Heart left ventricle (tissue), 16 donors: ENCODE data around the gene CHST11. TPM values are rescaled to one million over a fixed set of nuclear protein-coding genes. Genes with fewer than 3 reads are reported as not detected.

Experiments
- ATAC-seq, 4 donors: fragments of 200-7000 bp; cut with Tn5 transposase; one replicate each; pipeline ENCODE4 v1.9.1; 2020 to 2022; ENCODE audit warnings: moderate library complexity in 4 of 4, mild to moderate bottlenecking in 3 of 4, moderate number of reproducible peaks in 1 of 4
- DNase-seq, 5 donors: peaks; one replicate each; pipeline ENCODE4 v3.0.0-alpha.2; 2020
- H3K27ac ChIP-seq, 12 donors: fragments of 200-600 bp; sonication (generic) in 4 of 12; one replicate each; pipeline versions ENCODE4 v1.5.0 to v1.8.0; 2016 to 2022; ENCODE audit warnings: mild to moderate bottlenecking in 2 of 12
- H3K27me3 ChIP-seq, 9 donors: fragments of 200-600 bp; sonication (generic) in 2 of 9; one replicate each; pipeline versions ENCODE4 v1.5.1 to v1.8.0; 2016 to 2022; ENCODE audit warnings: mild to moderate bottlenecking in 3 of 9
- H3K36me3 ChIP-seq, 9 donors: fragments of 200-600 bp; sonication (generic) in 2 of 9; one replicate each; pipeline versions ENCODE4 v1.5.0 to v1.8.0; 2018 to 2022; ENCODE audit warnings: mild to moderate bottlenecking in 2 of 9
- H3K4me1 ChIP-seq, 12 donors: fragments of 200-600 bp; sonication (generic) in 4 of 12; one replicate each; pipeline versions ENCODE4 v1.5.0 to v1.8.0; 2016 to 2022; ENCODE audit warnings: mild to moderate bottlenecking in 3 of 12
- H3K4me3 ChIP-seq, 12 donors: fragments of 200-600 bp; sonication (generic) in 4 of 12; one replicate each; pipeline versions ENCODE4 v1.5.0 to v1.8.0; 2017 to 2022; ENCODE audit warnings: mild to moderate bottlenecking in 9 of 12, moderate library complexity in 4 of 12
- H3K9me3 ChIP-seq, 12 donors: fragments of 200-600 bp; sonication (generic) in 4 of 12; one replicate each; pipeline versions ENCODE4 v1.5.0 to v1.8.0; 2016 to 2022; ENCODE audit warnings: mild to moderate bottlenecking in 1 of 12
- CTCF ChIP-seq, 12 donors: fragments of 200-600 bp; sonication (generic) in 4 of 12; IDR thresholded peaks; one replicate each; pipeline versions ENCODE4 v1.5.0 to v1.8.0; 2018 to 2022; ENCODE audit warnings: antibody characterized with exemption in 12 of 12, mild to moderate bottlenecking in 5 of 12
- POLR2A ChIP-seq, 2 donors: fragments of 450-650 bp; IDR thresholded peaks; one replicate each; pipeline ENCODE4 v1.6.1; 2017; ENCODE audit warnings: antibody characterized with exemption in 2 of 2, mild to moderate bottlenecking in 2 of 2, moderate library complexity in 2 of 2
- WGBS, 4 donors: extraction: QIAGEN DNeasy Blood & Tissue Kit in 2 of 4; methylation state at CpG; one replicate each; pipeline versions ENCODE4 v1.1.5 to v1.1.7; 2013 to 2018; 5-methylcytosine and 5-hydroxymethylcytosine counted together
- intact Hi-C, 10 donors: fragments of 100-400 bp; cut with DNase I; formaldehyde crosslinking; loops; one replicate each; pipeline versions ENCODE4 v1.11.1 to v1.14.2; 2022
- polyA plus RNA-seq, 2 donors: library from polyadenylated mRNA; stranded (reverse); fragments of 200-250 nt; gene quantifications; one replicate each; pipeline ENCODE4 v1.2.3, GENCODE V29; 2013
- total RNA-seq, 9 donors: library from RNA; depleted of rRNA in 2 of 9; stranded (reverse); fragments of >200 nt in 2 of 9; fragmentation: NEBNext Ultra II Directional in 3 of 9; extraction: Animal tissue kit (Norgen Biotek cat#: 25700) in 3 of 9; gene quantifications; one replicate each; pipeline versions ENCODE4 v1.1.0 to v1.2.4, GENCODE V29; 2016 to 2023
- donor health status: ischemic (EF 13 %, LVEDD 7.1; RV severe dilation, severe dysfunction).
- donor health status: healthy with polysubstance abuse.
- donor health status: DM: no; HTN: yes; CAD: no.
- donor health status: DM: no; HTN: no; CAD: no.
- donor health status: ischemic (EF 25% LVEDD 6.9; RV normal size, moderate dysfunction).
- donor health status: ischemic (EF 25% LVEDD 5.7; RV mildly dilated, moderate dysfunction).
- donor health status: healthy.
- donor health status: DM: yes; HTN: yes; CAD: no.
- donor health status: ischemic (EF 35%, LVEDD 5.7; RV mildly dilated, moderate dysfunction).
- donor health status: nonischemic (EF 11% LVEDD 7.7; RV severe dilation, severe dysfunction).
- donor health status: DM: yes; HTN: yes; CAD: no.
- donor health status: PGD.
- donor health status: ischemic (EF 29% LVEDD 5.4; RV normal size, mild dysfunction).
- donor health status: nonischemic (EF 23%, LVEDD 6.1; RV moderate dilation, normal function).

Gene CHST11
- total and polyA plus RNA-seq, 11 donors, result 1.1 to 16.9 (median 3.4) TPM

GRCh38 chr12:104656921-104657320 is 200.2 kb downstream of the CHST11 start:
- TF ChIP-seq CTCF (IDR thresholded peaks at IDR 0.05) (no peak), POLR2A (IDR thresholded peaks at IDR 0.05) (no peak)
- H3K36me3 ChIP-seq, result no peaks in the 10 kb centered on the region
- H3K4me3 ChIP-seq, result no peak overlapping the region
- H3K9me3 ChIP-seq, result no peaks in the 10 kb centered on the region
- intact Hi-C loops, result loop anchor here in 1 of 10 donors (10.0 kb wide), 1 partner anchor 252 kb away; no protein-coding TSS in a partner anchor
- WGBS, 4 donors, result 88 to 92% (median 90%) methylated on average over 5 of the region's 5 CpGs
- peaks cover 0 to 12% (median 0%) of the 10 kb centered on the region in 12 donors for H3K4me1 ChIP-seq
- no peak for ATAC-seq
- no peak overlapping the region for H3K27ac ChIP-seq
- no peak for DNase-seq
- H3K27me3 ChIP-seq, result no peaks in the 10 kb centered on the region

- 86 to 88% (median 87%) methylated on average over 12 to 13 of the region's 13 CpGs for WGBS, 4 donors
- intact Hi-C loops, result loop anchor here in 1 of 10 donors (10.0 kb wide), 1 partner anchor 253 kb away; no protein-coding TSS in a partner anchor
- Histone ChIP-seq H3K4me1 (peaks cover 0 to 3% (median 0%) of the 10 kb centered on the region in 12 donors), H3K27ac (no peak overlapping the region), H3K36me3 (no peaks in the 10 kb centered on the region), H3K27me3 (no peaks in the 10 kb centered on the region), H3K4me3 (no peak overlapping the region), H3K9me3 (no peaks in the 10 kb centered on the region)
- TF ChIP-seq POLR2A (IDR thresholded peaks at IDR 0.05), result no peak
- TF ChIP-seq CTCF (IDR thresholded peaks at IDR 0.05), result no peak
- DNase-seq, result no peak
- no peak for ATAC-seq
These were observed 201.2 kb downstream of the CHST11 start for GRCh38 chr12:104657726-104658484.

GRCh38 chr12:104659058-104659457 is 202.3 kb downstream of the CHST11 start:
- no peaks in the 10 kb centered on the region for H3K9me3 ChIP-seq
- DNase-seq, result no peak
- ATAC-seq, result no peak
- H3K4me3 ChIP-seq, result no peak overlapping the region
- no peak overlapping the region for H3K27ac ChIP-seq
- WGBS, 4 donors, result 94 to 97% (median 96%) methylated on average over 5 of the region's 5 CpGs
- no peaks in the 10 kb centered on the region for H3K36me3 ChIP-seq
- H3K4me1 ChIP-seq, result no peaks in the 10 kb centered on the region
- intact Hi-C loops, result loop anchor here in 1 of 10 donors (10.0 kb wide), 1 partner anchor 254 kb away; no protein-coding TSS in a partner anchor
- TF ChIP-seq CTCF (IDR thresholded peaks at IDR 0.05) (no peak), POLR2A (IDR thresholded peaks at IDR 0.05) (no peak)
- no peaks in the 10 kb centered on the region for H3K27me3 ChIP-seq

- Histone ChIP-seq H3K27me3 (no peaks in the 10 kb centered on the region), H3K4me1 (peaks cover 0 to 10% (median 0%) of the 10 kb centered on the region in 12 donors), H3K4me3 (no peak overlapping the region), H3K9me3 (no peaks in the 10 kb centered on the region), H3K27ac (no peak overlapping the region), H3K36me3 (no peaks in the 10 kb centered on the region)
- TF ChIP-seq POLR2A (IDR thresholded peaks at IDR 0.05) (no peak), CTCF (IDR thresholded peaks at IDR 0.05) (no peak)
- no peak for DNase-seq
- ATAC-seq, result no peak
- WGBS, 4 donors, result 81 to 86% (median 84%) methylated on average over 6 of the region's 6 CpGs
- intact Hi-C loops, result loop anchor here in 3 of 10 donors (10.0 kb wide), 1 partner anchor 277 kb away; no protein-coding TSS in a partner anchor
These were observed 205.5 kb downstream of the CHST11 start for GRCh38 chr12:104662203-104662602.
